Chondrocyte (in vitro differentiated cells): ENCODE results near the gene EGFR. TPM values are rescaled to one million over a fixed set of nuclear protein-coding genes. Genes with fewer than 3 reads are reported as not detected.

Source experiments
- DNase-seq: peaks from one replicate; pipeline ENCODE4 v3.0.0; 2021; ENCODE audit warnings: mixed read lengths, low spot score
- H3K27ac Mint-ChIP-seq: one replicate; pipeline ENCODE4 v1.8.0; 2021; ENCODE audit warnings: mild to moderate bottlenecking, moderate library complexity, mixed read lengths; ENCODE audit not compliant: unreplicated experiment
- H3K27me3 Mint-ChIP-seq: 2 replicates; pipeline ENCODE4 v1.8.0; 2021; ENCODE audit warnings: low read depth, mixed read lengths
- H3K36me3 Mint-ChIP-seq: 2 replicates; pipeline ENCODE4 v1.8.0; 2021; ENCODE audit warnings: low read depth, mixed read lengths
- H3K4me1 Mint-ChIP-seq: 2 replicates; pipeline ENCODE4 v1.8.0; 2021; ENCODE audit warnings: low read depth, mild to moderate bottlenecking, mixed read lengths
- H3K4me3 Mint-ChIP-seq: one replicate; pipeline ENCODE4 v1.8.0; 2021; ENCODE audit warnings: mild to moderate bottlenecking, moderate library complexity, mixed read lengths; ENCODE audit not compliant: unreplicated experiment
- H3K9me3 Mint-ChIP-seq: 2 replicates; pipeline ENCODE4 v1.8.0; 2021; ENCODE audit warnings: low read depth, mixed read lengths
- total RNA-seq: library from RNA; stranded (reverse); gene quantifications from 3 replicates; pipeline ENCODE4 v1.2.1, GENCODE V29; 2021
- TF ChIP-seq, protein P1 (sequence below): fragments of 200-600 bp; sonication (generic); IDR thresholded peaks from 2 replicates; pipeline ENCODE4 v1.5.0; 2021; ENCODE audit warnings: antibody characterized with exemption, mild to moderate bottlenecking, moderate library complexity

EGFR gene
- total RNA-seq, 1 donor from 2014 or later, result 25.5 TPM

DNA sequence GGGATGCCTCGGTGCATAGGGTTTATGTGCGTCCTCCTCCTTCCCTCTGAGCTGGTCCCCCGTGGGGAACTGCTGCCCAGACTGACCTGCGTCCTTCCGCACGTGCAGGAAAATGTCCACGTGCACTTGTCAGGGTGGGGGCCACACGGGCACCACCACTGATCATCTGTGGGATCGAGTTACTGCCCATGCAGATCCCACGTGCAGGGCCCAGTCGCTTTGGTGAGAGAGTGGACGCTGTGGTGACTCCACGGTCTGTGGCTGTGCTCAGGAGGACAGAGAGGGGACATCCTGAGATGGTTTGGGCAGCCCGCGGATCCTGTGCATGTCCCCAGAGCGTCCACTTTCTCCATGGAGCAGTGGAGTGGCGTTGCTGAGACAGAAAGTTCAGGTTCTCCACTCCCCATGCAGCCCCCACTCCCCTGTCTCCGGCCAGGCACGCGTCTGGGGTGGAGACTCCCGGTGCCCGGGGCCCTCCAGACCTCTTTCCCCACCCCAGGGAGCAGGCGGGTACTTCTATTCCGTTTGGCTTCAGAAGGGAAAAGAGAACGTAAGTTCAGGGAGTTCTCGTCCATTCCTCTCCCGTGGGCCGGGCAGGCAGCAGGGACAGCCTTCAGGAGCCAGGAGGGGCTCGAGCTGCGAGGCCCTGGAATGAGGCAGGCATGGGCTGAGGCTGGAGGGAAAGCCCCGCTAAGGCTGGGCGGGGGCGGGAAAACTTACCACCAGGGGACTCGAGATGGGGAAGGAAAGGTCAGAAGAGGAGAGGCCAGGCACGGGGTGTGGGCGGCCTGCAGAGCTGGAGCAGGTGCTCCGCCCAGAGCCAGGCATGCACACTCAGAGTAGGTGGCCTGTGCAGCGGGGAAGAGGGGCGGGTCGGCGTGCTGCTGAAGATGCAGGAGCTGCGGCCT lies 59.9 kb downstream of the EGFR start:
- no peaks in the 10 kb centered on the region for H3K9me3 Mint-ChIP-seq
- peaks cover 2% of the 10 kb centered on the region for H3K27me3 Mint-ChIP-seq
- no peak overlapping the region for H3K4me3 Mint-ChIP-seq
- H3K27ac Mint-ChIP-seq, result no peak overlapping the region
- TF ChIP-seq, protein P1, sequence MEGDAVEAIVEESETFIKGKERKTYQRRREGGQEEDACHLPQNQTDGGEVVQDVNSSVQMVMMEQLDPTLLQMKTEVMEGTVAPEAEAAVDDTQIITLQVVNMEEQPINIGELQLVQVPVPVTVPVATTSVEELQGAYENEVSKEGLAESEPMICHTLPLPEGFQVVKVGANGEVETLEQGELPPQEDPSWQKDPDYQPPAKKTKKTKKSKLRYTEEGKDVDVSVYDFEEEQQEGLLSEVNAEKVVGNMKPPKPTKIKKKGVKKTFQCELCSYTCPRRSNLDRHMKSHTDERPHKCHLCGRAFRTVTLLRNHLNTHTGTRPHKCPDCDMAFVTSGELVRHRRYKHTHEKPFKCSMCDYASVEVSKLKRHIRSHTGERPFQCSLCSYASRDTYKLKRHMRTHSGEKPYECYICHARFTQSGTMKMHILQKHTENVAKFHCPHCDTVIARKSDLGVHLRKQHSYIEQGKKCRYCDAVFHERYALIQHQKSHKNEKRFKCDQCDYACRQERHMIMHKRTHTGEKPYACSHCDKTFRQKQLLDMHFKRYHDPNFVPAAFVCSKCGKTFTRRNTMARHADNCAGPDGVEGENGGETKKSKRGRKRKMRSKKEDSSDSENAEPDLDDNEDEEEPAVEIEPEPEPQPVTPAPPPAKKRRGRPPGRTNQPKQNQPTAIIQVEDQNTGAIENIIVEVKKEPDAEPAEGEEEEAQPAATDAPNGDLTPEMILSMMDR, result no peak
- no peak for DNase-seq
- H3K36me3 Mint-ChIP-seq, result peaks cover 4% of the 10 kb centered on the region
- H3K4me1 Mint-ChIP-seq, result peaks cover 46% of the 10 kb centered on the region

DNA sequence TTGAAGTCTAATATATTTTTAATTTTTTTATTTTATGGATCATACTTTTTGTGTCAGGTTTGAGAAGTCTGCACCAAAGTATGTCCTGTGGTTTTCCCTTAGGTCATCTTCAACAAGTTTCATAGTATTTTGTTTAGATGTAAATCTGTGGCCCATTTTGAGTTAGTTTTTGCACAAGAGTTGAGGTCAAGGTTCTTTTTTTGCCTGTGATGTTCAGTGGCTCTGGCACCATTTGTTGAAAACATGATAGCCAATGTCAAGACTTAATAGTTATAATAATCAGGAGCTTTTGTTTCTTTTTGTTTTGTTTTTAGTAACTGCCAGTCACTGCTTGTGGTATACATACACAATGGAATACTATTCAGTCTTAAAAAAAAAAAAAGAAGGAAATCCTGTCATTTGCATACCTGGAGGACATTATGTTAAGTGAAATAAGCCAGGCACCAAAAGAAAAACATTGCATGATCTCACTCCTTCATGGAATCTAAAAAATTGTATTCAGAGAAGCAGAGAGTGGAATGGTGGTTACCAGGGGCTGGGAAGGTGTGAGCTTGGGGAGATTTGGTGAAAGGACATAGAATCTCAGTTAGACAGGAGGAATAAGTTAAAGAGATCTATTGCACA lies 61.3 kb downstream of the EGFR start:
- no peak overlapping the region for H3K27ac Mint-ChIP-seq
- TF ChIP-seq, protein P1, result no peak
- peaks cover 6% of the 10 kb centered on the region for H3K36me3 Mint-ChIP-seq
- no peak overlapping the region for H3K4me3 Mint-ChIP-seq
- H3K9me3 Mint-ChIP-seq, result no peaks in the 10 kb centered on the region
- H3K27me3 Mint-ChIP-seq, result peaks cover 2% of the 10 kb centered on the region
- DNase-seq, result no peak
- H3K4me1 Mint-ChIP-seq, result peaks cover 35% of the 10 kb centered on the region

DNA sequence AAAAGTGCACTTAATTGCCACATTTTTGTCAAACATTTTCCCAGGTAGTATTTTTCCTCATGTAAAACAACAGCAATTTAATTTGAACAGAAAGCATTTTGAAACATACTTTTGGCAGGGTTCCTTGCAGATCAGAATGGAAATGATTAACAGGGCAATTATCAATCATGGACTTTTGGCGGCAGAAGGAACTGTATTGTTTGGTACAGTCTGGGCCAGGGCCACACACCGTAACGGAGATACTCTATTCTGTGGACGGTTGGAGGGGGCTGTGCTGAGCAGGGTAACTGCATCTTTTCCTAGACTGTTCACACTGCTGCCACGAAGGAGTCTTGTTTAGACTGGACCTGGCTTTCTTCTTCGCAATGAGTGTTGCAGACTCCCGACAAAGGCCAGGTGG lies 62.3 kb downstream of the EGFR start:
- no peak overlapping the region for H3K27ac Mint-ChIP-seq

DNA sequence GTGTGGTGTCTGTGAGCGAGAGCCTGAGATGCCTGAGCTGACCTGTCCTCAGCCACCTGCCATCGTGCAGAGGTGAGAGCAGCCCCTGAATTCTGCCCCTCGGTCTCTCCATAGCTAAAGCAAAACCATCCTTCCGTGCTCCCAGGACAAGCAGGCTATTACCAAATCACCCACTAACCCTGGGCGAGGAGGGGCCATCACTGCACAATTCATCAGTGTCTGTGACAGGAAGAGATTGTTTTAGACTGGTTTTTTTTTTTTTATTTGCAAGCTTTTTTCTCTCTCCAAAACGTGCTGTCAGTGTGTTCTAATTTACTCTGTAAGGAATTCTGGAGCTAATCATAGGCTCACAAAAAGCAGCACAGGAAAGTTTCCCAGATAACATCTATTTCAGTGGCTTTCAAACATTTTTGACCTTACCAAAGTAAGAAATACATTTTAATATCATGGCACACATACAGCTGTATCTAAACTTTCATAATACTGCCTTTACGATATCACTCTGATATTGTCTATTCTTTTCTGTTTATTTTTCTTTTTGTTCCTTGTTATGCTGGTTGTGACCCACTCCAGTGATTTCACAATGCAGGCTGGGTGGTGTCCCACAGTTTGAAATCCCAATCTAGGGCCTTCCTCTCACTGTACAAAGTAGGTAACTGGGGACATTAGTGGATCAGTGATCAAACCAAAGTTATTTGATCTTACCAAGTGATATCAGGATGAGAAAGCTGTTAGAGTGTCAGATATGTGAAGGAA lies 62.8 kb downstream of the EGFR start:
- no peak for DNase-seq
- H3K27me3 Mint-ChIP-seq, result peaks cover 2% of the 10 kb centered on the region
- no peak overlapping the region for H3K4me3 Mint-ChIP-seq
- TF ChIP-seq, protein P1, result no peak
- no peak overlapping the region for H3K27ac Mint-ChIP-seq
- peaks cover 6% of the 10 kb centered on the region for H3K36me3 Mint-ChIP-seq
- H3K4me1 Mint-ChIP-seq, result peaks cover 46% of the 10 kb centered on the region
- no peaks in the 10 kb centered on the region for H3K9me3 Mint-ChIP-seq

More for the DNA sequence above, 62.3 kb downstream of the EGFR start:
- DNase-seq, result no peak
- H3K27me3 Mint-ChIP-seq, result peaks cover 2% of the 10 kb centered on the region
- H3K9me3 Mint-ChIP-seq, result no peaks in the 10 kb centered on the region
- peaks cover 6% of the 10 kb centered on the region for H3K36me3 Mint-ChIP-seq
- H3K4me1 Mint-ChIP-seq, result peaks cover 40% of the 10 kb centered on the region
- TF ChIP-seq, protein P1, result no peak
- no peak overlapping the region for H3K4me3 Mint-ChIP-seq

DNA sequence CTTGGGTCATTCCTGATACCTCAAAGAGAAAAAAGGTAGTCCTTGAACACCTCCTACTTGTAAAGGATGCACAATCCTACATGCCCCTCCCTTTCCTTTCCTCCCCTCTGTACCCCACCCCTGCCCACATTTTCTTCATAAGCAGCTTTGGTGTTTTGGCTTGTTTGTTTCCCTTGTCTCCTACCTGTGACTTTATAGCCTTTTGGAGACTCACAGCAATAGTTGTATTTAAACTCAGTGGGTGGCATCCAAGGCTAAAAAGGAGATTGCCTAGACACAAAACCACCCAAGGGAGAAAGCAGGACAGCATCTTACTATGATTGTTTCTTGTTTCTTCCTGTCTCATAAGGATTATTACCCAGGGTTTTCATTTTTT lies 63.4 kb downstream of the EGFR start:
- peaks cover 6% of the 10 kb centered on the region for H3K36me3 Mint-ChIP-seq
- no peaks in the 10 kb centered on the region for H3K9me3 Mint-ChIP-seq
- no peak overlapping the region for H3K27ac Mint-ChIP-seq

More for the DNA sequence above, 63.4 kb downstream of the EGFR start:
- TF ChIP-seq, protein P1, result no peak
- Mint-ChIP-seq H3K4me1 (peaks cover 52% of the 10 kb centered on the region), H3K27me3 (peaks cover 2% of the 10 kb centered on the region), H3K4me3 (no peak overlapping the region)
- DNase-seq, result no peak
